Measurements from ENCODE around the gene CDS2. TPM values are rescaled to one million over a fixed set of nuclear protein-coding genes. Genes with fewer than 3 reads are reported as not detected.

Gene CDS2
- total and polyA plus RNA-seq, 2 of the 13 experiments (the other 11 are each of a cell fraction or from before 2014, with no cell fraction given), result 81.3 to 153 TPM

DNA sequence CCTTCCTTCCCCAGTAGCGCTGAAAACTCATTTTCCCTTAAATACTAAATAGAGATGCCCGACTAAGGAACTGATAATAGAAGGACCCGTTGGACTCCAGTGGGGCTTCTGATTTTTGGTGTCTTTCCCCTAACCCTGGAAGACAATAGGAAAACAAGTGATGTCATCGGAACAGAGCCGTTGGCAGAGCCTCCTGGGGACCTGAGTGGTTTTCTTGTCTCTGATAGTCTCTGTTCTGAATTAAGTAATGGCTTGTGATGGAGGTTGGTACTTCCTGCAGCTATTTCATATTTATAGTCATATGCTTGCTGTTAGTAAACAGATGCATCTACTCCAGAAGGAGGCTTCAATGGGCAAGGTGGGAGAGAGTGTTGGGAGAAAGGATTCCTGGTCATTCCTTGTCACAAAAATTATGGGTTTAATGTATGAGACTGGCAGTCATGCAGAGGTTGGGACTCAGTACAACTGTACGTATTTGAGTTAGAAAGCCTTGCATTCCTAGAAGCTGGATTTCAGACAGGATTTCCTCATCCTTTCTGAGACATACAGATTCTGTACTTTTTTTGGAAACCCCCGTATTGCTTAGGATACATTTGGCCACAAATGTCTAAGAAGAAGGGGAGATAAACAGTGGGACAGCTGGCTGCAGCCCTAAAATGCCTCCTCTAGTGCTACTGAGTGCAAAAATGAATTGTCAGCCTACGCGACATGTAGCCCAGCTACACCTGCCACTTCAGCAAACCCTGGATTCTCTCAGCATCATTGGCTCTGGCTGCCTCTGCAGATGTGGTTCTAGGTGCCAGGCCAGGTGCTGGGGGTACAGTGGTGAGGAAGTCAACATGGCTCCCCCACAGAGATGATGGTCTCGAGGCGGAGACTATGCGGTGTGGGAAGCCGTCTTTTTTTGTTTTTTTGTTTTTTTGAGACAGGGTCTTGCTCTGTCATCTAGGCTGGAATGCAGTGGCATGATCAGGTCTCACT is 38.1 kb downstream of the CDS2 start (continued):
- TF ChIP-seq, protein P1, sequence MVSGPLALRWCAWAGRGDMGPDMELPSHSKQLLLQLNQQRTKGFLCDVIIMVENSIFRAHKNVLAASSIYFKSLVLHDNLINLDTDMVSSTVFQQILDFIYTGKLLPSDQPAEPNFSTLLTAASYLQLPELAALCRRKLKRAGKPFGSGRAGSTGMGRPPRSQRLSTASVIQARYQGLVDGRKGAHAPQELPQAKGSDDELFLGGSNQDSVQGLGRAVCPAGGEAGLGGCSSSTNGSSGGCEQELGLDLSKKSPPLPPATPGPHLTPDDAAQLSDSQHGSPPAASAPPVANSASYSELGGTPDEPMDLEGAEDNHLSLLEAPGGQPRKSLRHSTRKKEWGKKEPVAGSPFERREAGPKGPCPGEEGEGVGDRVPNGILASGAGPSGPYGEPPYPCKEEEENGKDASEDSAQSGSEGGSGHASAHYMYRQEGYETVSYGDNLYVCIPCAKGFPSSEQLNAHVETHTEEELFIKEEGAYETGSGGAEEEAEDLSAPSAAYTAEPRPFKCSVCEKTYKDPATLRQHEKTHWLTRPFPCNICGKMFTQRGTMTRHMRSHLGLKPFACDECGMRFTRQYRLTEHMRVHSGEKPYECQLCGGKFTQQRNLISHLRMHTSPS (CRISPR knock-in tag; IDR thresholded peaks at IDR 0.05; ENCODE audit: low read depth), result no peak
- TF ChIP-seq RFXAP (CRISPR knock-in tag; IDR thresholded peaks at IDR 0.05; ENCODE audit: borderline replicate concordance), result no peak
- TF ChIP-seq NFE2L2 (IDR thresholded peaks at IDR 0.05; ENCODE audit: low read length), result no peak
- no peak for TF ChIP-seq SMYD3 (CRISPR knock-in tag; IDR thresholded peaks at IDR 0.05)
- TF ChIP-seq KAT2B (IDR thresholded peaks at IDR 0.05; ENCODE audit: borderline replicate concordance, low read depth, low read length), result no peak
- TF ChIP-seq ZNF746 (CRISPR knock-in tag; IDR thresholded peaks at IDR 0.05), result no peak
- TF ChIP-seq TCF12 (IDR thresholded peaks at IDR 0.05), result no peak
- TF ChIP-seq TCF12 (CRISPR knock-in tag; IDR thresholded peaks at IDR 0.05), result no peak
- TF ChIP-seq ZNF670 (CRISPR knock-in tag; IDR thresholded peaks at IDR 0.05; ENCODE audit: borderline replicate concordance), result no peak
- no peak for TF ChIP-seq ZNF773 (CRISPR knock-in tag; IDR thresholded peaks at IDR 0.05; ENCODE audit: borderline replicate concordance)
- TF ChIP-seq, protein P2, sequence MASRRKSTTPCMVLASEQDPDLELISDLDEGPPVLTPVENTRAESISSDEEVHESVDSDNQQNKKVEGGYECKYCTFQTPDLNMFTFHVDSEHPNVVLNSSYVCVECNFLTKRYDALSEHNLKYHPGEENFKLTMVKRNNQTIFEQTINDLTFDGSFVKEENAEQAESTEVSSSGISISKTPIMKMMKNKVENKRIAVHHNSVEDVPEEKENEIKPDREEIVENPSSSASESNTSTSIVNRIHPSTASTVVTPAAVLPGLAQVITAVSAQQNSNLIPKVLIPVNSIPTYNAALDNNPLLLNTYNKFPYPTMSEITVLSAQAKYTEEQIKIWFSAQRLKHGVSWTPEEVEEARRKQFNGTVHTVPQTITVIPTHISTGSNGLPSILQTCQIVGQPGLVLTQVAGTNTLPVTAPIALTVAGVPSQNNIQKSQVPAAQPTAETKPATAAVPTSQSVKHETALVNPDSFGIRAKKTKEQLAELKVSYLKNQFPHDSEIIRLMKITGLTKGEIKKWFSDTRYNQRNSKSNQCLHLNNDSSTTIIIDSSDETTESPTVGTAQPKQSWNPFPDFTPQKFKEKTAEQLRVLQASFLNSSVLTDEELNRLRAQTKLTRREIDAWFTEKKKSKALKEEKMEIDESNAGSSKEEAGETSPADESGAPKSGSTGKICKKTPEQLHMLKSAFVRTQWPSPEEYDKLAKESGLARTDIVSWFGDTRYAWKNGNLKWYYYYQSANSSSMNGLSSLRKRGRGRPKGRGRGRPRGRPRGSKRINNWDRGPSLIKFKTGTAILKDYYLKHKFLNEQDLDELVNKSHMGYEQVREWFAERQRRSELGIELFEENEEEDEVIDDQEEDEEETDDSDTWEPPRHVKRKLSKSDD (CRISPR knock-in tag; IDR thresholded peaks at IDR 0.05; ENCODE audit: low read depth), result no peak
- no peak for TF ChIP-seq NR2F6 (IDR thresholded peaks at IDR 0.05)
- no peak for TF ChIP-seq NR2F6 (CRISPR knock-in tag; IDR thresholded peaks at IDR 0.05)
- TF ChIP-seq ZNF24 (IDR thresholded peaks at IDR 0.05), result no peak
- TF ChIP-seq, protein P3, sequence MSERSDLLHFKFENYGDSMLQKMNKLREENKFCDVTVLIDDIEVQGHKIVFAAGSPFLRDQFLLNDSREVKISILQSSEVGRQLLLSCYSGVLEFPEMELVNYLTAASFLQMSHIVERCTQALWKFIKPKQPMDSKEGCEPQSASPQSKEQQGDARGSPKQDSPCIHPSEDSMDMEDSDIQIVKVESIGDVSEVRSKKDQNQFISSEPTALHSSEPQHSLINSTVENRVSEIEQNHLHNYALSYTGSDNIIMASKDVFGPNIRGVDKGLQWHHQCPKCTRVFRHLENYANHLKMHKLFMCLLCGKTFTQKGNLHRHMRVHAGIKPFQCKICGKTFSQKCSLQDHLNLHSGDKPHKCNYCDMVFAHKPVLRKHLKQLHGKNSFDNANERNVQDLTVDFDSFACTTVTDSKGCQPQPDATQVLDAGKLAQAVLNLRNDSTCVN (CRISPR knock-in tag; IDR thresholded peaks at IDR 0.05; ENCODE audit: borderline replicate concordance), result no peak
- TF ChIP-seq, protein P4, sequence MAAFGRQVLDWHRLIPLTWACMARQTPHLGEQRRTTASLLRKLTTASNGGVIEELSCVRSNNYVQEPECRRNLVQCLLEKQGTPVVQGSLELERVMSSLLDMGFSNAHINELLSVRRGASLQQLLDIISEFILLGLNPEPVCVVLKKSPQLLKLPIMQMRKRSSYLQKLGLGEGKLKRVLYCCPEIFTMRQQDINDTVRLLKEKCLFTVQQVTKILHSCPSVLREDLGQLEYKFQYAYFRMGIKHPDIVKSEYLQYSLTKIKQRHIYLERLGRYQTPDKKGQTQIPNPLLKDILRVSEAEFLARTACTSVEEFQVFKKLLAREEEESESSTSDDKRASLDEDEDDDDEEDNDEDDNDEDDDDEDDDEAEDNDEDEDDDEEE (CRISPR knock-in tag; IDR thresholded peaks at IDR 0.05), result no peak
- TF ChIP-seq, protein P5, sequence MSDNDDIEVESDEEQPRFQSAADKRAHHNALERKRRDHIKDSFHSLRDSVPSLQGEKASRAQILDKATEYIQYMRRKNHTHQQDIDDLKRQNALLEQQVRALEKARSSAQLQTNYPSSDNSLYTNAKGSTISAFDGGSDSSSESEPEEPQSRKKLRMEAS (IDR thresholded peaks at IDR 0.05), result no peak
- no peak for TF ChIP-seq EEA1 (CRISPR knock-in tag; IDR thresholded peaks at IDR 0.05; ENCODE audit: borderline replicate concordance)
- no peak for TF ChIP-seq ZNF138 (CRISPR knock-in tag; IDR thresholded peaks at IDR 0.05; ENCODE audit: low read depth)
- TF ChIP-seq NFATC3 (CRISPR knock-in tag; IDR thresholded peaks at IDR 0.05), result no peak
- peak; percentile 50 for TF ChIP-seq ATF7 (IDR thresholded peaks at IDR 0.05)
- no peak for TF ChIP-seq ATF7 (CRISPR knock-in tag; IDR thresholded peaks at IDR 0.05)
- no peak for TF ChIP-seq TEAD2 (CRISPR knock-in tag; IDR thresholded peaks at IDR 0.05)
- TF ChIP-seq MYNN (CRISPR knock-in tag; IDR thresholded peaks at IDR 0.05; ENCODE audit: low read depth), result no peak
- TF ChIP-seq ZBTB42 (CRISPR knock-in tag; IDR thresholded peaks at IDR 0.05), result no peak

Measured in HepG2 (cell line).